BLaER1 treated with 17β-estradiol and CSF1 and Interleukin-3, amounts not matched to agents 10 nM and 100 nM (cell line): ENCODE measurements around the gene IL17B.

ENCODE experiments used
- H3K27ac ChIP-seq, 11 experiments: shearing (Covaris generic); formaldehyde crosslinking; 2 replicates each; pipeline ENCODE4 v1.8.1; 2022
- H3K27me3 ChIP-seq, 11 experiments: shearing (Covaris generic); formaldehyde crosslinking; 2 replicates each; pipeline ENCODE4 v1.8.1; 2022
- H3K36me3 ChIP-seq, 11 experiments: shearing (Covaris generic); formaldehyde crosslinking; 2 replicates each; pipeline ENCODE4 v1.8.1; 2022
- H3K4me1 ChIP-seq, 10 experiments: shearing (Covaris generic); formaldehyde crosslinking; 2 replicates each; pipeline ENCODE4 v1.8.1; 2022
- H3K4me2 ChIP-seq, 11 experiments: shearing (Covaris generic); formaldehyde crosslinking; 2 replicates each; pipeline ENCODE4 v1.8.1; 2022
- H3K4me3 ChIP-seq, 10 experiments: shearing (Covaris generic); formaldehyde crosslinking; 2 replicates each; pipeline ENCODE4 v1.8.1; 2022
- H3K9ac ChIP-seq, 11 experiments: shearing (Covaris generic); formaldehyde crosslinking; 2 replicates each; pipeline ENCODE4 v1.8.1; 2022
- H3K9me3 ChIP-seq, 11 experiments: shearing (Covaris generic); formaldehyde crosslinking; replicated peaks in 1 of 11; 2 replicates each; pipeline ENCODE4 v1.8.1; 2022
- H4K20me1 ChIP-seq, 11 experiments: shearing (Covaris generic); formaldehyde crosslinking; 2 replicates each; pipeline ENCODE4 v1.8.1; 2022
- Cebpa-rat ChIP-seq, 11 experiments: shearing (Covaris generic); IDR thresholded peaks; 2 replicates each; pipeline ENCODE4 v1.8.1; 2022

The IL17B gene

GRCh38 chr5:149376711-149377447 is 2.2 kb downstream of the IL17B start:
- H3K4me2 ChIP-seq = no peak overlapping the region
- H3K9ac ChIP-seq = no peak overlapping the region
- H3K27ac ChIP-seq = no peak overlapping the region
- peaks cover 0 to 3% (median 0%) of the 10 kb centered on the region in 11 experiments; a peak in 2 of 22 replicates for H4K20me1 ChIP-seq
- TF ChIP-seq Cebpa-rat (IDR thresholded peaks at IDR 0.05) = no peak
- no peaks in the 10 kb centered on the region for H3K27me3 ChIP-seq
- peaks cover 11 to 16% (median 13%) of the 10 kb centered on the region in 10 experiments for H3K4me1 ChIP-seq
- H3K36me3 ChIP-seq = peaks cover 0 to 6% (median 0%) of the 10 kb centered on the region in 11 experiments; a peak in 1 of 22 replicates
- H3K9me3 ChIP-seq = no peaks in the 10 kb centered on the region
- H3K4me3 ChIP-seq = no peak overlapping the region

- no peak for TF ChIP-seq Cebpa-rat (IDR thresholded peaks at IDR 0.05)
- H3K4me3 ChIP-seq = no peak overlapping the region
- no peaks in the 10 kb centered on the region for H3K27me3 ChIP-seq
- H3K4me2 ChIP-seq = no peak overlapping the region
- no peaks in the 10 kb centered on the region for H3K9me3 ChIP-seq
- H4K20me1 ChIP-seq = peaks cover 0 to 8% (median 0%) of the 10 kb centered on the region in 11 experiments; a peak in 2 of 22 replicates
- H3K36me3 ChIP-seq = peaks cover 0 to 6% (median 0%) of the 10 kb centered on the region in 11 experiments; a peak in 1 of 22 replicates
- peaks cover 16 to 21% (median 18%) of the 10 kb centered on the region in 10 experiments for H3K4me1 ChIP-seq
- H3K27ac ChIP-seq = no peak overlapping the region
- H3K9ac ChIP-seq = no peak overlapping the region
These were observed 3.0 kb downstream of the IL17B start for GRCh38 chr5:149376104-149376503.

GRCh38 chr5:149375434-149375833 is 3.7 kb downstream of the IL17B start:
- H3K9ac ChIP-seq = no peak overlapping the region
- H4K20me1 ChIP-seq = peaks cover 0 to 15% (median 0%) of the 10 kb centered on the region in 11 experiments; a peak in 2 of 22 replicates
- no peak overlapping the region for H3K27ac ChIP-seq
- no peaks in the 10 kb centered on the region for H3K27me3 ChIP-seq
- H3K4me3 ChIP-seq = no peak overlapping the region
- H3K4me1 ChIP-seq = peaks cover 16 to 23% (median 18%) of the 10 kb centered on the region in 10 experiments
- H3K9me3 ChIP-seq = no peaks in the 10 kb centered on the region
- TF ChIP-seq Cebpa-rat (IDR thresholded peaks at IDR 0.05) = no peak
- peaks cover 0 to 10% (median 0%) of the 10 kb centered on the region in 11 experiments; a peak in 1 of 22 replicates for H3K36me3 ChIP-seq
- no peak overlapping the region for H3K4me2 ChIP-seq

GRCh38 chr5:149374801-149375200 is 4.3 kb downstream of the IL17B start:
- no peak overlapping the region; a peak in 1 of 22 replicates for H3K9ac ChIP-seq
- peaks cover 0 to 13% (median 0%) of the 10 kb centered on the region in 11 experiments; a peak in 1 of 22 replicates for H3K36me3 ChIP-seq
- H3K27ac ChIP-seq = no peak overlapping the region
- H4K20me1 ChIP-seq = peaks cover 0 to 15% (median 0%) of the 10 kb centered on the region in 11 experiments; a peak in 2 of 22 replicates
- peaks cover 16 to 23% (median 18%) of the 10 kb centered on the region in 10 experiments for H3K4me1 ChIP-seq
- no peak overlapping the region for H3K4me2 ChIP-seq
- H3K27me3 ChIP-seq = no peaks in the 10 kb centered on the region
- H3K9me3 ChIP-seq = no peaks in the 10 kb centered on the region
- TF ChIP-seq Cebpa-rat (IDR thresholded peaks at IDR 0.05) = no peak
- no peak overlapping the region for H3K4me3 ChIP-seq

- Histone ChIP-seq H3K4me2 (no peak overlapping the region), H3K36me3 (peaks cover 0 to 13% (median 0%) of the 10 kb centered on the region in 11 experiments; a peak in 2 of 22 replicates), H3K9me3 (no peaks in the 10 kb centered on the region), H3K4me1 (peaks cover 16 to 23% (median 18%) of the 10 kb centered on the region in 10 experiments), H3K27ac (no peak overlapping the region), H3K4me3 (no peak overlapping the region), H3K27me3 (no peaks in the 10 kb centered on the region), H3K9ac (no peak overlapping the region), H4K20me1 (peaks cover 0 to 15% (median 0%) of the 10 kb centered on the region in 11 experiments; a peak in 2 of 22 replicates)
- TF ChIP-seq Cebpa-rat (IDR thresholded peaks at IDR 0.05) = no peak
These were observed 4.8 kb downstream of the IL17B start for GRCh38 chr5:149374303-149374702.

DNA sequence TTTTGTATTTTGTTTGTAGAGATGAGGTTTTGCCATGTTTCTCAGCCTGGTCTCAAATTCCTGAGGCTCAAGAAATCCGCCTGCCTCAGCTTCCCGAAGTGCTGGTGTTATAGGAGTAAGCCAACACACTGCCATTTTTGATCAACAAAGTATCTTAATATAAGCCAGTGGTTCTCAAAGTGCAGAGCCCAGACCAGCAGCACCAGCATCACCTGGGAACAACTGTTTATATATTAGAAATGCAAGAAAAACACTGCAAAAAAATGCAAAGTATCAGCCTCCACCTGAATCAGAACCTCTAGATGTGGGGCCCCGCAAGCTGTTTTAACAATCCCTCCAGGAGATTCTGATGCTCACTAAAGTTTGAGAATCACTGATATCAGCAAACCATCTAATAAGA is 6.2 kb downstream of the IL17B start:
- H3K4me3 ChIP-seq = no peak overlapping the region
- peaks cover 0 to 27% (median 8%) of the 10 kb centered on the region in 11 experiments; a peak in 13 of 22 replicates for H3K36me3 ChIP-seq
- peaks cover 0 to 21% (median 0%) of the 10 kb centered on the region in 11 experiments; a peak in 2 of 22 replicates for H4K20me1 ChIP-seq
- no peak for TF ChIP-seq Cebpa-rat (IDR thresholded peaks at IDR 0.05)
- H3K9ac ChIP-seq = no peak overlapping the region
- H3K4me1 ChIP-seq = peaks cover 16 to 24% (median 18%) of the 10 kb centered on the region in 10 experiments
- no peaks in the 10 kb centered on the region for H3K9me3 ChIP-seq
- no peak overlapping the region for H3K27ac ChIP-seq
- no peaks in the 10 kb centered on the region for H3K27me3 ChIP-seq
- peak overlapping the region; percentile 36 to 68 (median 53); a peak in 19 of 22 replicates for H3K4me2 ChIP-seq

DNA sequence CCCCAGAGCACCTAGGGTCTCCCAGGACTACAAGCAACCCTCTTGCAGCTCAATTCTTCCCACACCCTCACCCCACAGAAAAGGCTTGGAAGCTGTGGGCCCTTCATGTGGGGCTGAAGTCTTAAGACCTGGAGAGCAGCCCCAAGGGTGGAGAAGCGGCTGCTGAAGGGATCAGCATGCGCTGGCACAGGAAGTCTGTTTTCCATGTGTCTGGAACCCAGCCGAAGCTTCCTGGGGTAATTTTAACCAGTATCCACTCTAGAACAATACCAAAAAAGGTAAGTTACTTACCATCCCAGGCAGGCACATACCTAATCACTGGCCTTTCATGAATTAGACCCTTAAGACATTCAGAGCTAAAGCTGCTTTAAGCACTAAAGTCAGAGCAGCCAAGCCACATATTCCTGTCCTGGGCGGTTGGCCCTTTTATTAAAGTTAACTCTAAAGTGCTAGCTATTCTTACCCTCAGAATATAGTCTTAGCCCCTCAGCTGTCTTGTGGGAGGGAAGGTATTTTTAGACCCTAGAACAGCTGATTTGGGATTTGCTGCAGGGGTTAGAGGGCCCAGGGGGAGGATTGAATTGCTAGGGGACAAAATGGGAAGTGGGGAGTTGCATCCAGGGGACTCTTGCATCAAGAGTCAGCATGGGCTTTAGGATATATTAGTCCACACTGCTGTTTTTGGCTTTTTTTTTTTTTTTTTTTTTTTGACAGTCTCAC is 6.9 kb downstream of the IL17B start:
- Histone ChIP-seq H3K4me1 (peaks cover 18 to 31% (median 25%) of the 10 kb centered on the region in 10 experiments), H4K20me1 (peaks cover 0 to 24% (median 0%) of the 10 kb centered on the region in 11 experiments; a peak in 2 of 22 replicates), H3K36me3 (peaks cover 0 to 28% (median 9%) of the 10 kb centered on the region in 11 experiments; a peak in 13 of 22 replicates), H3K27ac (no peak overlapping the region), H3K4me2 (peak overlapping the region; percentile 36 to 68 (median 53); a peak in 20 of 22 replicates), H3K4me3 (no peak overlapping the region), H3K27me3 (no peaks in the 10 kb centered on the region), H3K9ac (peak overlapping the region in 4 of 11 experiments; percentile 5 to 45 (median 22); a peak in 3 of 22 replicates), H3K9me3 (no peaks in the 10 kb centered on the region)
- no peak for TF ChIP-seq Cebpa-rat (IDR thresholded peaks at IDR 0.05)

GRCh38 chr5:149371296-149371962 is 7.7 kb downstream of the IL17B start:
- Histone ChIP-seq H3K36me3 (peaks cover 0 to 28% (median 9%) of the 10 kb centered on the region in 11 experiments; a peak in 13 of 22 replicates), H3K4me2 (peak overlapping the region in 10 of 11 experiments; percentile 36 to 68 (median 52); a peak in 18 of 22 replicates), H3K9ac (0 out of 22 replicates have a peak overlapping the region, but pooled peaks of 1 of the 11 experiments have one; percentile 27), H3K4me1 (peaks cover 21 to 35% (median 29%) of the 10 kb centered on the region in 10 experiments), H4K20me1 (peaks cover 0 to 24% (median 0%) of the 10 kb centered on the region in 11 experiments; a peak in 2 of 22 replicates), H3K4me3 (no peak overlapping the region), H3K9me3 (no peaks in the 10 kb centered on the region), H3K27me3 (no peaks in the 10 kb centered on the region), H3K27ac (no peak overlapping the region)
- no peak for TF ChIP-seq Cebpa-rat (IDR thresholded peaks at IDR 0.05)
